Kidney epithelial cell (primary cell): Measurements from ENCODE around the gene KCNJ12. TPM values are rescaled to one million over a fixed set of nuclear protein-coding genes. Genes with fewer than 3 reads are reported as not detected.

Experiments used
- DNase-seq: peaks from one replicate; pipeline ENCODE4 v3.0.0-alpha.2; 2010; ENCODE audit warnings: low read depth
- H3K27me3 ChIP-seq: 2 replicates; pipeline ENCODE4 v1.6.0; 2011; ENCODE audit warnings: low read length; ENCODE audit not compliant: control insufficient read depth, insufficient read depth
- H3K36me3 ChIP-seq: 2 replicates; pipeline ENCODE4 v1.5.1; 2011; ENCODE audit warnings: low read length; ENCODE audit not compliant: control insufficient read depth, insufficient read depth
- H3K4me3 ChIP-seq: 2 replicates; pipeline ENCODE4 v1.5.1; 2011; ENCODE audit warnings: low read depth, mild to moderate bottlenecking, control low read depth, low read length
- CTCF ChIP-seq: IDR thresholded peaks from 2 replicates; pipeline ENCODE4 v1.5.1; 2011; ENCODE audit warnings: mild to moderate bottlenecking, moderate library complexity, low read length, control low read depth, inconsistent platforms; ENCODE audit not compliant: insufficient read depth, poor library complexity, severe bottlenecking
- total RNA-seq: library from RNA; depleted of rRNA; stranded (reverse); fragments of >200 nt; gene quantifications from 2 replicates; pipeline ENCODE4 v1.2.3, GENCODE V29; 2015

The KCNJ12 gene
- total RNA-seq, 1 donor from 2014 or later, result 2.5 TPM

DNA sequence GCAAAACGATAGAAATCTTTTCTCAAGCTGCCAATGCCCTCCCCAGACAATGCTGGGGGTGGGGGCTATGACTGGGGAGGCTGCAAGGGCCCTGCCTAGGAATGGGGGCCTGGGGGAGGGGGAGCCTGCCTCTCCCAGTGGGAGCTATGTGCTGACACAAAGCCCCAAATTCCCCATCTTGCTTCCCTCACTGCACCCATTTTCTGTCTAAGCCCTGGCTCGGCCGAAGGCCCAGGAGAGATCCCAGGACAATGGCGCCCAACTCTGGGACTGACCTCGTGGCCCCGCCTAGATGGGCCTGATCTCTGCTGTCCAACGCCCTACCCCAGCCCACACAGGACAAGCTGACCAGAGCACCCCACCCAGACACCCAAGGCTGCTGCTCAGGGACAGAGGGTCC lies 11.1 kb upstream of the KCNJ12 start:
- TF ChIP-seq CTCF, result no peak
- no peaks in the 10 kb centered on the region for H3K36me3 ChIP-seq
- H3K27me3 ChIP-seq, result peaks cover 6% of the 10 kb centered on the region
- no peak overlapping the region for H3K4me3 ChIP-seq
- DNase-seq, result no peak

- Histone ChIP-seq H3K36me3 (no peaks in the 10 kb centered on the region), H3K27me3 (peaks cover 8% of the 10 kb centered on the region), H3K4me3 (no peak overlapping the region)
- TF ChIP-seq CTCF, result no peak
- no peak for DNase-seq
Measured at GRCh38 chr17:21368545-21369246, 7.5 kb upstream of the KCNJ12 start.

DNA sequence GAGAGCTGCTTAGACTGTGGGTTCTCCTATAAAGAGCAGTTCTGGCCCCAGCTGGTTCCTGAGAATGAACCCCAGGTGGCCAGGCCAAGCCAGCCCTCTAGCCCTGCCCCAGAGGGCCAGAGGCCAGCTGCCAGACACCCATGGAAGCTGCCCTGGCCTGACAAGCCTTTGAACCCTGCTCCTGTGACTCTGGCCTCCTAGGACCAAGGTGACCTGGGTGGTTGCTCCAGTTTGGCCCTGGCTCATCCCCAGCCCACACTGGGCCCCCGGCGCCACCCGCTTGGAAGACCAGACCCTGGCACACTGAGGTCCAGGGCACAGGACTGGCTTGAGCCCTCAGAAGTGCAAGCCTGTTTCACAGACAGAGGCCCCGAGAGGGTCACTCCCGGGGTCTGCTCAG lies 6.8 kb upstream of the KCNJ12 start:
- H3K27me3 ChIP-seq, result peaks cover 11% of the 10 kb centered on the region
- H3K36me3 ChIP-seq, result no peaks in the 10 kb centered on the region
- no peak for DNase-seq
- no peak for TF ChIP-seq CTCF
- H3K4me3 ChIP-seq, result no peak overlapping the region

- no peak for DNase-seq
- peaks cover 15% of the 10 kb centered on the region for H3K27me3 ChIP-seq
- no peak for TF ChIP-seq CTCF
- no peak overlapping the region for H3K4me3 ChIP-seq
- H3K36me3 ChIP-seq, result no peaks in the 10 kb centered on the region
Measured at GRCh38 chr17:21370430-21370829, 5.7 kb upstream of the KCNJ12 start.

DNA sequence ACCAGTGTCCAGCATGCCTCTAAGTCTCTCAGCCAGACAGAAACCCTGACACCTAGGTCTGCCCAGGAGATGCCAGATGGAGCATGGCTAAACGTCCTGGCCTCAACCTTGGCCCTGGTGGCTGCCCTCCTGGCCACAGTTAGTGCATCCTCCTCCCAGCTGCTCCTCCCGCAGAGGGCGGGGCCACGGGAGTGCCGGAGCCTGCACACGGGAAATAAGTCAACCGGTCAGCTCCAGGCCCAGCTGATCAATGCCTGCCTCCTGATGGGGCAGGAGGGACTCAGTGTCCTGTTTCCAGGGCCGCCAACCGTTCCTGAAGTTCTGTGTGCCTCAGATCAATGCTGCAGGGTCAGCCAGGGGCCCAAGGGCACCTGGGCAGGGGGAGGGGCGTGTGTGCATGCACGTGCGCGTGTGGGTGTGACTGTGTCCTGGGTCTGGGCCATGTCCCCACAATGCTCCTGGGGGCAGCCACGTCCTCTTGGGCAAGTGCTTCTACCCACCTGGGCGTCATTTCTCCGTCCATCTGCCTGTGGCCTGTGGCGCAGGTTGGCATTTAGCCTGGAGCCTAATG lies 4.6 kb upstream of the KCNJ12 start:
- no peaks in the 10 kb centered on the region for H3K36me3 ChIP-seq
- no peak for DNase-seq
- no peak for TF ChIP-seq CTCF
- H3K4me3 ChIP-seq, result no peak overlapping the region
- peaks cover 24% of the 10 kb centered on the region for H3K27me3 ChIP-seq

DNA sequence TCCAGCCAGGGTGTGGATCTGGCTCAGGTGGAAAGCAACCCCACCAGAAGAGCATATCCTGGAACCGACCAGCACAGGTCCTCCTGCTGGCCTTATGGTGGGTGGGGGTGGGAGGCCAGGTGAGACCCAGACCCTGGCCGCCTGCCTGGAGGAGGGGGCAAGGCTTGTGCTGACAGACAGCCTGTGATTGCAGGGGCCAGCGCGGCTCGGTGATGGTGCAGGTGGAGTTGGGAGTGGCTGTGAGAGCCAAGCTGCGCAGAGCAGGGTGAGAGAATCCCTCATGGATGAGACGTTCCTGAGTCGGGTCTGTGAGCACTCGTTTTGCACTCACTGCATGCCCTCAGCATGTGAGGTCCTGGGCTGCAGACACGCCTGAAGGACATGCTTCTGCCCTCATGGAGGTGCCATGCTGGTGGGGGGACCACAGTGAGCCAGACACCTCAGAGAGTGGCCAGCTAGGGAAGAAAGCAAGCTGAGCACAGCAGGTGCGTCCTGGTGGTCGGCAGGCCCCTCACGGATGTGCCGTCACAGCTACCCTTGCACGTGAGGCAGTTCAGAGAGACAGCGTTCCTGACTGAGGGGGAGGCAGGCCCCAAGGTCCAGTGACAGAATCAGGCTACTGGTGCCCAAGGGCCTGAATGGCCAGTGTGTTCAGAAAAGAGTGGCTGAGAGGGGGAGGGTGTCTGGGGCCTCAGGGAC lies 3.8 kb upstream of the KCNJ12 start:
- Histone ChIP-seq H3K36me3 (no peaks in the 10 kb centered on the region), H3K27me3 (peaks cover 30% of the 10 kb centered on the region), H3K4me3 (no peak overlapping the region)
- no peak for DNase-seq
- TF ChIP-seq CTCF, result no peak
